HG03520 (cell line): Measurements from ENCODE around the gene RTN4.
"Not testable (repeated sequence)": the region's sequence is repeated elsewhere in the genome, so short reads cannot be mapped to it uniquely, and the experiment has no call there.

ENCODE experiments used
- ATAC-seq: cut with Tn5 transposase; IDR thresholded peaks from one replicate; pipeline ENCODE4 v1.9.1; 2021; ENCODE audit warnings: mild to moderate bottlenecking, moderate library complexity; ENCODE audit not compliant: unreplicated experiment

Gene RTN4, protein sequence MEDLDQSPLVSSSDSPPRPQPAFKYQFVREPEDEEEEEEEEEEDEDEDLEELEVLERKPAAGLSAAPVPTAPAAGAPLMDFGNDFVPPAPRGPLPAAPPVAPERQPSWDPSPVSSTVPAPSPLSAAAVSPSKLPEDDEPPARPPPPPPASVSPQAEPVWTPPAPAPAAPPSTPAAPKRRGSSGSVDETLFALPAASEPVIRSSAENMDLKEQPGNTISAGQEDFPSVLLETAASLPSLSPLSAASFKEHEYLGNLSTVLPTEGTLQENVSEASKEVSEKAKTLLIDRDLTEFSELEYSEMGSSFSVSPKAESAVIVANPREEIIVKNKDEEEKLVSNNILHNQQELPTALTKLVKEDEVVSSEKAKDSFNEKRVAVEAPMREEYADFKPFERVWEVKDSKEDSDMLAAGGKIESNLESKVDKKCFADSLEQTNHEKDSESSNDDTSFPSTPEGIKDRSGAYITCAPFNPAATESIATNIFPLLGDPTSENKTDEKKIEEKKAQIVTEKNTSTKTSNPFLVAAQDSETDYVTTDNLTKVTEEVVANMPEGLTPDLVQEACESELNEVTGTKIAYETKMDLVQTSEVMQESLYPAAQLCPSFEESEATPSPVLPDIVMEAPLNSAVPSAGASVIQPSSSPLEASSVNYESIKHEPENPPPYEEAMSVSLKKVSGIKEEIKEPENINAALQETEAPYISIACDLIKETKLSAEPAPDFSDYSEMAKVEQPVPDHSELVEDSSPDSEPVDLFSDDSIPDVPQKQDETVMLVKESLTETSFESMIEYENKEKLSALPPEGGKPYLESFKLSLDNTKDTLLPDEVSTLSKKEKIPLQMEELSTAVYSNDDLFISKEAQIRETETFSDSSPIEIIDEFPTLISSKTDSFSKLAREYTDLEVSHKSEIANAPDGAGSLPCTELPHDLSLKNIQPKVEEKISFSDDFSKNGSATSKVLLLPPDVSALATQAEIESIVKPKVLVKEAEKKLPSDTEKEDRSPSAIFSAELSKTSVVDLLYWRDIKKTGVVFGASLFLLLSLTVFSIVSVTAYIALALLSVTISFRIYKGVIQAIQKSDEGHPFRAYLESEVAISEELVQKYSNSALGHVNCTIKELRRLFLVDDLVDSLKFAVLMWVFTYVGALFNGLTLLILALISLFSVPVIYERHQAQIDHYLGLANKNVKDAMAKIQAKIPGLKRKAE

DNA sequence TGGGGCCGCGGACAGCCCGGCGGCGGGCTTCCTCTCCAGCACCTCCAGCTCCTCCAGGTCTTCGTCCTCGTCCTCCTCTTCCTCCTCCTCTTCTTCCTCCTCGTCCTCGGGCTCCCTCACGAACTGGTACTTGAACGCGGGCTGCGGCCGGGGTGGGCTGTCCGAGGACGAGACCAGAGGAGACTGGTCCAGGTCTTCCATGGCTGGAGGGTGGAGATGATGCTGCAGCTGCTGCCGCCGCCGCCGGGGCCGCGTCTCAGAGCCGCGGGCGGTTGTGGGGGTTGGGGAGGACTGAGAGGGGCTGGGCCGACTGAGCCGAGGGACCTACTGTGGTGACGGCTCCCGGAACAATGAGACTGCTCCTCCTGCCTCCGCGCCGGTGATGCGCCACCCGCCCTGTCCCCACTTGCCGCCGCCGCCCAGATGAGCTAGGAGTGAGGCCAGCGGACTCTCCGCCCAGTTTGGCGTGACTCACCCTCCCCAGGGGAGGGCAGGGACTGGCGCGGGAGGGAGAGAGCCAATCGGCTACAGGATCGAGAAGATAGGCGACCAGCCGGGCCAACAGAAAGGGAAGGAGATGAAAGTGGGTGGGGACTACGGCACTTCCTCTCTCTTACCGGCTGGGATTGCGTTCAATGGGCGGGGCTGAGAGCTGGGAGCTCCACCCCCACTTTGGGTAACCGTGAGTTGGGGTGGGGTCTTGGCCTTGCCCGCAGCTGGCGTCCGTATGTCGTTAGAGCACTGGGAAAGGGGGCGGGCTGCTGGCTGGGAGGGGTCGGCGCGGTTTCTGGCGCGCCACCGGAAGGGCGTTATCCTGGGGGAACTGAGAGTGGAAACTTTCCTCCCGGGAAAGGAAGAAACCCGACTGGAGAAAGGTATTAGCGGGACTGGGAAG lies at the start of gene RTN4:
Gene RTN4 (minus strand): TSS at position 352 of the 895 bp plus-strand sequence. CDS start 151 bp downstream, at position 201.
- ATAC-seq, result peak; percentile 79

GRCh38 chr2:55099493-55099877 lies 49.2 kb upstream of the RTN4 start:
- ATAC-seq, result no peak

GRCh38 chr2:55097461-55098410 lies 47.5 kb upstream of the RTN4 start:
- no peak for ATAC-seq

GRCh38 chr2:55097082-55097460 lies 46.8 kb upstream of the RTN4 start:
- no peak for ATAC-seq

GRCh38 chr2:55096586-55096985 lies 46.3 kb upstream of the RTN4 start:
- no peak for ATAC-seq

DNA sequence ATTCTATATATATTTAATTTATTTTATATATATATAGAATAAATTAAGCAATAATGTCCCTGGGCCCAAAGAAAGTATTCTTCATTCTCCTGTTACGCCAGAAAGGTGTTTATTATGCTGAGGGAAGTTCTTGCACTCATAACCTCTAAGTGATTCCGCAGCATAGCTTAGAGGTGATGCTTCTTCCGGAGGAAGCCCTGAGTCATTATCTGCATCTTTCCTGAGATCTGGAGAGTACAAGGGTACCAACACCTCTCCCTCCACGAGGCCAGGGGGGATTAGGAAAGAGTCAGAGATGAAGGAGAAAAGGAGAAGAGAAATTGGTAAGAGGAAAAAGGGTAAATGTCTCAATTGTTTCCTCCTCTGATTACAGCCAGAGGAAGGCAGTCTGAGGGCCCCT lies 43.1 kb upstream of the RTN4 start:
- no peak for ATAC-seq

DNA sequence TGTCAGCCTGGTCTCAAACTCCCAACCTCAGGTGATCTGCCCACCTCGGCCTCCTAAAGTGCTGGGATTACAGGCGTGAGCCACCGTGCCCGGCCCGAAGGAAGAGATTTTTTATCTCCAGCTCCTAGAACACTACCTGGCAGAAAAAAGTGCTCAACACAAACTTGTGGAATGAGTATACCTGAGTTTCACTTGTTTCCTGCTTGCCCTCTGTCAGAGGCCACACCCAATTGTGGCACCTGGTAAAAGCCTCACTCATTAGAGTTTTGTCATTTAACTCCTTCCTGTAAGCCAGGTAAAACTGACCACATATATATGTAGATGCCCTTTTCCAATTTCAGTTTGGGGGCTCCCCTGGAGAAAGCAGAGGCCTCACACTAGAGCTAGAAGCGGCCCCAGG lies 42.2 kb upstream of the RTN4 start:
- no peak for ATAC-seq

GRCh38 chr2:55091681-55092080 lies 41.4 kb upstream of the RTN4 start:
- ATAC-seq, result not testable (repeated sequence)

DNA sequence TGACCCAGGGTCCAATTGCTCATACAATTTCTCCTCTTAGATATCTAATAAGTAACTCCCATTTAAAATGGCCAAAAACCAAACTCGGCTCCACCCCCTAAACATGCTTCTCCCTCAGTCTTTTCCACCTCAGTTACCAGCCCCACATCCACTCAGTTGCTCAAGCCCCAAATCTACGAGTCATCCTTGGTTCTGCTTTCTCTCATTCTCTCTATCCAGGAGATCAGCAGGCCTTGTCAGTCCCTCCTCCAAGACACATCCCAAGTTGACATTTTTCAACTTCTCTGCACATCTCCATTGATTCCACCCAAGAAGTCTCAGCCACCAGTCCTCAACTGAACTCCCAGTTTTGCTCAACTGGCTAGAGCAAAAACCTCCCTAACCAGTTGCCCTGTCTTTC lies 40.5 kb upstream of the RTN4 start:
- ATAC-seq, result no peak

GRCh38 chr2:55089726-55090125 lies 39.5 kb upstream of the RTN4 start:
- no peak for ATAC-seq

DNA sequence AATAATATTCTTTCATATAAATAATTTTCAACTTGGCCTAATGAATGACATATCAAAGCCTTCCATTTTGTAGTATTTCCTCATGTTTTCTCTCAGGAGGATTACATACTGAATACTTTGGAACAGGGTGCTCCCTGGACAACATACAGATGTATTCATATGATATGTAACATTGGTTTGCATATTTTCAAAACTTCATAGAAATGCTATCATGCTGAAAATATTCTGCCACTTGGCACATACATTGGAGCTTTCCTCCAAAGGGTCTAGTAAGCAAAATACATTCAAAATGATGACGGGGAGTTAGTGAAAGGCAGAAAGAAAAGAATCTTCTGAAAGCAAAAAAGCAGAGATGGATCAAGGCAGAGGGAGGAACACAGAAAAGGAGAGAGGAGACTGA lies 38.1 kb upstream of the RTN4 start:
- no peak for ATAC-seq

GRCh38 chr2:55087936-55088335 lies 37.7 kb upstream of the RTN4 start:
- no peak for ATAC-seq

DNA sequence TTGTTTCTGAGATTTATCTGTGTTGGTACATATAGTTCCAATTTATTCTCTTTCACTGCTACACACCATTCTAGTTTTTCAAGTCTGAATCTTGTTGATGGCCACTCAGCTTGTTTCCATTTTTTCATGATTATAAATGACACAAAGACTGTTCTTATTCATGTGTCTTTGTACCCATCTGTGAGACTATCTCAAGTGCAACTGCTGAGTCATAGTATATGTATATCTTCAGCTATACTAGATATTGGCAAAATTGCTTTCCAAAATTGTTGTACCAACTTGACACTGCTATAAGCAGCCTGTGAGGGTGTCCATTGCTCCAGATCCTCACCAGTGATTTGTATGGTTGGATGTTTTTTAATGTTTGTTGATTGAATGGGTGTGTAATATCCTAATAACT lies 37.2 kb upstream of the RTN4 start:
- ATAC-seq, result no peak

DNA sequence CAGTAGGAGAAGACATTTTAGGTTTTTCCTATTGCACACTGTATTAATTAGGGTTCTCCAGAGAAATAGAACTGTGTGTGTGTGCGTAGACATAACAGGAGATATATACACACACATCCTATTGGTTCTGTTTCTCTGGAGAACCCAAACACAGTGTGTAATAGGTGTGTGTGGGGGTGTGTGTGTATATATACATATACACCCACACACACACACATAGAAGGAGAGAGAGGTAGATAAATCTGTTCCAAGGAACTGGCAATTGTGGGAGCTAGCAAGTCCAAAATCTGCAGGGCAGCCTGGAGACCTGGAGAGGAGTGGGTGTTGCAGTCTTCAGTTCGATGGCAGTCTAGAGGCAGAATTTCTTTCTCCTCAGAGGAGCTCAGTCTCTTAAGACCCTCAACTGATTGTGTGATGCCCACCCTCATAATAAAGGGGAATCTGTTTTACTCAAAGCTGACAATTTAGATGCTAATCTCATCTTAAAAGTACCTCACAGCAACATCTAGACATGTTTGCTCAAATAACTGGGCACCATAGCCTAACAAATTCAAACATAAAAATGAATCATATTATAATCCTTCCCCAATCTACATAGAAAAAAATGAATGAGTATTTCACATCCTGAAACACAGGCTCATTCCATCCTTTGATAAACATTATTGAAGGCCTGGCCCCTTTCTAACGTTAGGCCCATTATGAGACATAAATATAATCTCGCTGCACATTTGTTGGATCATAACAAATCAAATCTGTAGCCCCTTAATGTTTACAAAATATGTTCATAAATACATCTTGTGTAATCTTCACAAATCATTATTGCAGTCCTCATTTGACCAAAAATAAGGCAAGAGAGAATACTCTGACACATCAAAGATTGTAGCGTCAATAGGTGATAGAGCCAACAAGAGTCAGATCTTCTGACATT lies 35.1 kb upstream of the RTN4 start:
- no peak for ATAC-seq

GRCh38 chr2:55084641-55085040 lies 34.4 kb upstream of the RTN4 start:
- no peak for ATAC-seq

DNA sequence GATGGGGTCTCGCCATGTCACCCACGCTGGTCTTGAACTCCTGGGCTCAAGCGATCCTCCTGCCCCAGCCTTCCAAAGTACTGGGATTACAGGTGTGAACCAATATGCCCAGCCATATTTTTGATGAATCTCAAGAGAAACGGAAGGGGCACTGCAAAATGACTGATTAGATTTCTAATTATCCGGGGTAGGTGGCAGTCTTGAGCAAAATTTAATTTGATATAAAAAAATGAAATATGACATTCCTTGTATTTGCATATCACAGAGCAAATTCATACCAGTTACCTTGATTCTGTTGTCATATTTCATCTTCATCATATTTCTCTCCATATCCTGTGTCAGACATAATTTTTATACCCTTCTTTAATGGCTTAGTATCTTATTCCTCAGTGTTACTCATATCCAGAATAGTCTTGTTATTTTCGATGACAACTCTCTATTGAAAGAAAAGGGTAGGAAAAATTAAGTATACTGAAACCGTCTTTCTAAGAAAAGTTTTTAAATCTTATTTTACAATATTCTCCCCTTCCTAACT lies 30.0 kb upstream of the RTN4 start:
- ATAC-seq, result no peak

- no peak for ATAC-seq
These were observed 28.7 kb upstream of the RTN4 start for GRCh38 chr2:55078956-55079355.

- ATAC-seq, result no peak
These were observed 26.5 kb upstream of the RTN4 start for GRCh38 chr2:55076721-55077120.
